PC-9 (cell line): ENCODE data around the gene NR6A1.

Experiments
- CTCF ChIP-seq: fragments of 200-600 bp; sonication (generic); conservative IDR thresholded peaks from 2 replicates; pipeline ENCODE4 v1.6.1; 2017; ENCODE audit warnings: mixed run types, antibody characterized with exemption, mild to moderate bottlenecking, moderate library complexity
- EZH2 ChIP-seq: fragments of 200-600 bp; sonication (generic); IDR thresholded peaks from 2 replicates; pipeline ENCODE4 v1.8.0; 2017; ENCODE audit warnings: antibody characterized with exemption, low read depth

GRCh38 chr9:124733964-124734740 is 37.0 kb downstream of the NR6A1 start:
- TF ChIP-seq CTCF (no peak), EZH2 (no peak)
